HEK293 (cell line): Measurements from ENCODE around the gene TAF8.

ENCODE experiments used
- CTCF ChIA-PET: fragments of 350-600 bp; formaldehyde crosslinking; extraction: SDS; loops from one replicate; lab custom pipeline; 2021; ENCODE audit warnings: antibody characterized with exemption; lab: Yijun Ruan, JAX
- POLR2A ChIA-PET: fragments of 300-600 bp; formaldehyde crosslinking; extraction: SDS; loops from one replicate; lab custom pipeline; 2020; ENCODE audit warnings: antibody characterized with exemption, inconsistent platforms; lab: Yijun Ruan, JAX
- H3K27ac ChIP-seq: fragments of 200-500 bp; sonication (Bioruptor generic); 2 replicates; pipeline ENCODE4 v1.5.1; 2014; ENCODE audit warnings: low read depth, low read length, control low read depth, inconsistent platforms; ENCODE audit errors: extremely low read depth
- H3K36me3 ChIP-seq, 2 experiments: fragments of 200-500 bp in 1 of 2; sonication (Bioruptor generic) in 1 of 2; 1 replicate in 1 of 2; 2 replicates in 1 of 2; pipeline ENCODE4 v1.5.1; 2014 to 2017; ENCODE audit warnings: inconsistent platforms in 2 of 2, low read length in 2 of 2; ENCODE audit not compliant: control insufficient read depth in 2 of 2, insufficient read depth in 1 of 2
- H3K4me1 ChIP-seq: fragments of 200-500 bp; sonication (Bioruptor generic); 2 replicates; pipeline ENCODE4 v1.5.1; 2014; ENCODE audit warnings: mild to moderate bottlenecking, low read length, inconsistent platforms; ENCODE audit not compliant: control insufficient read depth, insufficient read depth
- H3K4me3 ChIP-seq: 2 replicates; pipeline ENCODE4 v1.5.1; 2011; ENCODE audit warnings: low read depth, mild to moderate bottlenecking, control low read depth, low read length, moderate library complexity
- H3K9me3 ChIP-seq: fragments of 200-500 bp; sonication (Bioruptor generic); 2 replicates; pipeline ENCODE4 v1.5.1; 2014; ENCODE audit warnings: low read depth, low read length, inconsistent platforms; ENCODE audit not compliant: control insufficient read depth, insufficient read depth
- CTCF ChIP-seq: fragments of 450-650 bp; formaldehyde crosslinking; IDR thresholded peaks from 2 replicates; pipeline ENCODE4 v1.5.1; 2016; ENCODE audit warnings: missing biosample characterization, missing genetic modification characterization
- REPIN1 ChIP-seq: fragments of 450-650 bp; formaldehyde crosslinking; IDR thresholded peaks from 2 replicates; pipeline ENCODE4 v1.5.1; 2017; ENCODE audit warnings: missing biosample characterization, missing genetic modification characterization, low read depth
- SCRT1 ChIP-seq: fragments of 450-650 bp; formaldehyde crosslinking; IDR thresholded peaks from 2 replicates; pipeline ENCODE4 v1.5.1; 2016; ENCODE audit warnings: missing biosample characterization, missing genetic modification characterization, borderline replicate concordance
- SCRT2 ChIP-seq: fragments of 450-650 bp; formaldehyde crosslinking; IDR thresholded peaks from 2 replicates; pipeline ENCODE4 v1.5.1; 2016; ENCODE audit warnings: missing biosample characterization, missing genetic modification characterization
- ZBTB8A ChIP-seq: fragments of 450-650 bp; formaldehyde crosslinking; IDR thresholded peaks from 2 replicates; pipeline ENCODE4 v1.5.1; 2016; ENCODE audit warnings: missing biosample characterization, missing genetic modification characterization
- ZEB2 ChIP-seq: fragments of 450-650 bp; formaldehyde crosslinking; IDR thresholded peaks from 2 replicates; pipeline ENCODE4 v1.5.1; 2016; ENCODE audit warnings: missing biosample characterization, missing genetic modification characterization
- ZFP69B ChIP-seq: fragments of 450-650 bp; formaldehyde crosslinking; IDR thresholded peaks from 2 replicates; pipeline ENCODE4 v1.5.1; 2016; ENCODE audit warnings: missing biosample characterization, missing genetic modification characterization
- ZNF140 ChIP-seq: fragments of 450-650 bp; formaldehyde crosslinking; IDR thresholded peaks from 2 replicates; pipeline ENCODE4 v1.5.1; 2016; ENCODE audit warnings: missing biosample characterization, missing genetic modification characterization
- ZNF146 ChIP-seq: fragments of 450-650 bp; formaldehyde crosslinking; IDR thresholded peaks from 2 replicates; pipeline ENCODE4 v1.5.1; 2016; ENCODE audit warnings: missing biosample characterization, missing genetic modification characterization
- ZNF148 ChIP-seq: fragments of 450-650 bp; formaldehyde crosslinking; IDR thresholded peaks from 2 replicates; pipeline ENCODE4 v1.5.0; 2017; ENCODE audit warnings: missing biosample characterization, missing genetic modification characterization, borderline replicate concordance
- ZNF391 ChIP-seq: fragments of 450-650 bp; formaldehyde crosslinking; IDR thresholded peaks from 2 replicates; pipeline ENCODE4 v1.5.1; 2016; ENCODE audit warnings: low read depth, missing biosample characterization, missing genetic modification characterization, borderline replicate concordance
- ZNF510 ChIP-seq: fragments of 450-650 bp; formaldehyde crosslinking; IDR thresholded peaks from 2 replicates; pipeline ENCODE4 v1.5.1; 2018; ENCODE audit warnings: mild to moderate bottlenecking, missing genetic modification characterization, missing biosample characterization; ENCODE audit not compliant: insufficient replicate concordance
- ZNF624 ChIP-seq: fragments of 450-650 bp; formaldehyde crosslinking; IDR thresholded peaks from 2 replicates; pipeline ENCODE4 v1.5.1; 2017; ENCODE audit warnings: missing biosample characterization, missing genetic modification characterization
- ZNF670 ChIP-seq: fragments of 450-650 bp; formaldehyde crosslinking; IDR thresholded peaks from 2 replicates; pipeline ENCODE4 v1.5.1; 2016; ENCODE audit warnings: missing biosample characterization, missing genetic modification characterization, low read depth
- ZSCAN5A ChIP-seq: fragments of 450-650 bp; formaldehyde crosslinking; IDR thresholded peaks from 2 replicates; pipeline ENCODE4 v1.5.1; 2016; ENCODE audit warnings: missing biosample characterization, missing genetic modification characterization

Gene TAF8

GRCh38 chr6:42083530-42083929 is 33.2 kb downstream of the TAF8 start:
- ChIA-PET POLR2A (no interaction called here), CTCF (interaction anchor here (0.8 to 5.9 kb wide), 6 partner anchors 9 to 464 kb away, joined by 3 to 24 read pairs (median 4); no protein-coding TSS in a partner anchor)
- Histone ChIP-seq H3K4me1 (no peaks in the 10 kb centered on the region), H3K4me3 (no peak overlapping the region), H3K27ac (no peak overlapping the region), H3K36me3 (peaks cover 8 to 13% of the 10 kb centered on the region in 2 experiments; a peak in 2 of 3 replicates), H3K9me3 (no peaks in the 10 kb centered on the region)
- TF ChIP-seq ZBTB8A (no peak), ZNF391 (tag by site-specific recombination) (no peak), ZNF510 (tag by site-specific recombination) (no peak), ZNF148 (tag by site-specific recombination) (no peak), ZSCAN5A (tag by site-specific recombination) (no peak), ZNF140 (tag by site-specific recombination) (no peak), ZNF670 (tag by site-specific recombination) (no peak)

- no peak for TF ChIP-seq ZNF148 (tag by site-specific recombination)
- no peak for TF ChIP-seq ZEB2
- TF ChIP-seq ZNF146 (tag by site-specific recombination) = 0 out of 2 replicates have a peak, but pooled peaks have one; percentile 15
- no peak for TF ChIP-seq REPIN1 (tag by site-specific recombination)
- 0 out of 2 replicates have a peak, but pooled peaks have one; percentile 19 for TF ChIP-seq SCRT2
- no peak for TF ChIP-seq ZNF624 (tag by site-specific recombination)
- CTCF ChIA-PET = interaction anchor here (0.7 to 5.9 kb wide), 10 partner anchors 11 to 745 kb away, joined by 3 to 24 read pairs (median 4); partner anchors contain the start of gene MRPS10
- POLR2A ChIA-PET = no interaction called here
Measured at GRCh38 chr6:42084889-42085288, 34.6 kb downstream of the TAF8 start.

GRCh38 chr6:42086046-42087035 is 36.0 kb downstream of the TAF8 start:
- 0 out of 2 replicates have a peak, but pooled peaks have one; percentile 12 for TF ChIP-seq CTCF (tag by site-specific recombination)
- no peak for TF ChIP-seq ZFP69B (tag by site-specific recombination)
- TF ChIP-seq ZBTB8A = no peak
- TF ChIP-seq SCRT1 (tag by site-specific recombination) = no peak
- TF ChIP-seq, all 188 proteins: peak for 1
- ChIA-PET POLR2A (no interaction called here), CTCF (interaction anchor here (0.6 to 5.9 kb wide), 20 partner anchors 9 to 207 kb away, joined by 3 to 27 read pairs (median 4); partner anchors contain the start of genes MRPS10 and USP49)

More at GRCh38 chr6:42084889-42085288, 34.6 kb downstream of the TAF8 start:
- H3K4me1 ChIP-seq = no peaks in the 10 kb centered on the region
- H3K27ac ChIP-seq = no peak overlapping the region
- peaks cover 4 to 5% of the 10 kb centered on the region in 2 experiments; a peak in 2 of 3 replicates for H3K36me3 ChIP-seq
- H3K4me3 ChIP-seq = no peak overlapping the region
- H3K9me3 ChIP-seq = no peaks in the 10 kb centered on the region

More at GRCh38 chr6:42086046-42087035, 36.0 kb downstream of the TAF8 start:
- Histone ChIP-seq H3K36me3 (peaks cover 0 to 3% of the 10 kb centered on the region in 2 experiments; a peak in 2 of 3 replicates), H3K4me3 (no peak overlapping the region), H3K4me1 (no peaks in the 10 kb centered on the region), H3K27ac (no peak overlapping the region), H3K9me3 (no peaks in the 10 kb centered on the region)
